Raji (cell line): ENCODE measurements around the gene PML.

Experiments
- POLR2A ChIP-seq: IDR thresholded peaks from 2 replicates; pipeline ENCODE4 v1.6.1; 2011; ENCODE audit warnings: low read depth, low read length, control low read depth; ENCODE audit not compliant: insufficient read depth

Gene PML

GRCh38 chr15:74040109-74040850 lies 45.8 kb downstream of the PML start:
- TF ChIP-seq POLR2A: no peak

- no peak for TF ChIP-seq POLR2A
These were observed 46.8 kb downstream of the PML start for GRCh38 chr15:74041311-74041756.

- TF ChIP-seq POLR2A: no peak
These were observed 47.4 kb downstream of the PML start for GRCh38 chr15:74041777-74042435.

- no peak for TF ChIP-seq POLR2A
These were observed 48.3 kb downstream of the PML start for GRCh38 chr15:74042603-74043424.

- no peak for TF ChIP-seq POLR2A
These were observed 49.1 kb downstream of the PML start for GRCh38 chr15:74043425-74044266.

- no peak for TF ChIP-seq POLR2A
These were observed 50.0 kb downstream of the PML start for GRCh38 chr15:74044267-74045110.

GRCh38 chr15:74045184-74045583 lies 50.7 kb downstream of the PML start:
- no peak for TF ChIP-seq POLR2A

GRCh38 chr15:74045636-74046274 lies 51.2 kb downstream of the PML start:
- no peak for TF ChIP-seq POLR2A

- no peak for TF ChIP-seq POLR2A
These were observed 51.8 kb downstream of the PML start for GRCh38 chr15:74046275-74046674.

GRCh38 chr15:74050127-74050526 lies 55.6 kb downstream of the PML start:
- no peak for TF ChIP-seq POLR2A

- no peak for TF ChIP-seq POLR2A
These were observed 56.2 kb downstream of the PML start for GRCh38 chr15:74050556-74051234.

- TF ChIP-seq POLR2A: no peak
These were observed 59.0 kb downstream of the PML start for GRCh38 chr15:74053517-74053916.
